A549 (cell line): ENCODE data around the gene LENG8. TPM values are rescaled to one million over a fixed set of nuclear protein-coding genes. Genes with fewer than 3 reads are reported as not detected.

Experiments
- ATAC-seq, 2 experiments: fragments of 200-7000 bp in 1 of 2; fragments of >200 bp in 1 of 2; cut with Nextera tagmentation in 1 of 2; cut with Tn5 transposase in 1 of 2; 3 replicates each; pipeline versions ENCODE4 v1.8.0 to v1.9.1; 2018 to 2020; ENCODE audit warnings: mild to moderate bottlenecking in 1 of 2, moderate library complexity in 1 of 2
- CTCF ChIA-PET: fragments of 300-600 bp; sonication (Branson Sonifier 250); formaldehyde crosslinking; extraction: SDS; loops from one replicate; lab custom pipeline; 2021; ENCODE audit warnings: antibody characterized with exemption, inconsistent platforms; lab: Yijun Ruan, JAX
- POLR2A ChIA-PET: fragments of 350-600 bp; formaldehyde crosslinking; extraction: SDS; loops from one replicate; lab custom pipeline; 2021; ENCODE audit warnings: antibody characterized with exemption, inconsistent platforms; lab: Yijun Ruan, JAX
- DNase-seq, 2 experiments: peaks; one replicate each; pipeline versions ENCODE4 v3.0.0 to v3.0.0-alpha.2; 2011 to 2016; ENCODE audit warnings: low read depth in 1 of 2, low spot score in 1 of 2
- FAIRE-seq: peaks from 2 replicates; lab custom pipeline; 2011; peaks lifted over from hg19 to GRCh38; lab: Jason Lieb, UNC
- H3K27ac ChIP-seq, 2 experiments: fragments of >200 bp; sonication (Bioruptor Twin); formaldehyde crosslinking; 3 replicates each; pipeline ENCODE4 v1.5.1; 2016 to 2017
- H3K4me1 ChIP-seq: fragments of >200 bp; sonication (Bioruptor Twin); formaldehyde crosslinking; 3 replicates; pipeline ENCODE4 v1.6.1; 2016
- H3K4me2 ChIP-seq: fragments of >200 bp; sonication (Bioruptor Twin); formaldehyde crosslinking; 3 replicates; pipeline ENCODE4 v1.6.1; 2016
- H3K4me3 ChIP-seq: fragments of >200 bp; sonication (Bioruptor Twin); formaldehyde crosslinking; 3 replicates; pipeline ENCODE4 v1.5.1; 2016
- H3K9me3 ChIP-seq: fragments of >200 bp; sonication (Bioruptor Twin); formaldehyde crosslinking; 3 replicates; pipeline ENCODE4 v1.6.1; 2016
- CBX8 ChIP-seq: fragments of 200-600 bp; sonication (generic); IDR thresholded peaks from 2 replicates; pipeline ENCODE4 v1.6.1; 2016
- CEBPB ChIP-seq, 2 experiments: fragments of >200 bp in 1 of 2; sonication (Bioruptor Twin) in 1 of 2; formaldehyde crosslinking in 1 of 2; IDR thresholded peaks; 2 replicates each; pipeline ENCODE4 v1.6.1; 2012 to 2016
- CHD2 ChIP-seq: fragments of 150-350 bp; IDR thresholded peaks from 2 replicates; pipeline ENCODE4 v1.6.1; 2014; ENCODE audit warnings: low read length; ENCODE audit not compliant: partially characterized antibody
- CHD4 ChIP-seq: fragments of 200-600 bp; sonication (generic); IDR thresholded peaks from 2 replicates; pipeline ENCODE4 v1.6.1; 2016; ENCODE audit warnings: antibody characterized with exemption, mild to moderate bottlenecking, borderline replicate concordance
- E2F6 ChIP-seq: IDR thresholded peaks from 2 replicates; pipeline ENCODE4 v1.6.1; 2012; ENCODE audit warnings: low read depth, borderline replicate concordance
- EHF ChIP-seq: fragments of 250-450 bp; sonication (Bioruptor Pico); IDR thresholded peaks from 2 replicates; pipeline ENCODE4 v1.5.0; 2020; ENCODE audit warnings: mild to moderate bottlenecking
- EHMT2 ChIP-seq: fragments of 200-600 bp; sonication (generic); IDR thresholded peaks from 2 replicates; pipeline ENCODE4 v1.6.1; 2016; ENCODE audit warnings: antibody characterized with exemption, low read depth, mild to moderate bottlenecking, moderate library complexity
- ESRRA ChIP-seq: fragments of 150-350 bp; IDR thresholded peaks from 2 replicates; pipeline ENCODE4 v1.6.1; 2014; ENCODE audit warnings: mild to moderate bottlenecking, low read length, borderline replicate concordance
- FOSL2 ChIP-seq, 2 experiments: fragments of 450-650 bp in 1 of 2; fragments of >200 bp in 1 of 2; sonication (Bioruptor Twin) in 1 of 2; formaldehyde crosslinking; IDR thresholded peaks; 2 replicates each; pipeline versions ENCODE4 v1.5.0 to v1.6.1; 2016 to 2020; ENCODE audit warnings: mild to moderate bottlenecking in 1 of 2, moderate library complexity in 1 of 2
- HEYL ChIP-seq: fragments of 250-450 bp; sonication (Bioruptor Pico); IDR thresholded peaks from 2 replicates; pipeline ENCODE4 v1.8.0; 2021; ENCODE audit warnings: mild to moderate bottlenecking, moderate library complexity
- KDM1A ChIP-seq: fragments of 200-600 bp; sonication (generic); IDR thresholded peaks from 2 replicates; pipeline ENCODE4 v1.6.1; 2016; ENCODE audit warnings: low read depth, mild to moderate bottlenecking
- MAFK ChIP-seq: fragments of 450-650 bp; IDR thresholded peaks from 2 replicates; pipeline ENCODE4 v1.6.1; 2014; ENCODE audit not compliant: partially characterized antibody
- MAZ ChIP-seq: fragments of 150-350 bp; IDR thresholded peaks from 2 replicates; pipeline ENCODE4 v1.6.1; 2014; ENCODE audit warnings: antibody characterized with exemption, low read depth, low read length, borderline replicate concordance
- NPAS2 ChIP-seq: fragments of 250-450 bp; sonication (Bioruptor Pico); IDR thresholded peaks from 2 replicates; pipeline ENCODE4 v1.8.0; 2022; ENCODE audit warnings: mild to moderate bottlenecking, moderate library complexity, borderline replicate concordance
- NR3C1 ChIP-seq: fragments of >200 bp; sonication (Bioruptor Twin); formaldehyde crosslinking; IDR thresholded peaks from 3 replicates; pipeline ENCODE4 v1.6.1; 2017
- RAD21 ChIP-seq, 2 experiments: fragments of >200 bp in 1 of 2; sonication (Bioruptor Twin) in 1 of 2; formaldehyde crosslinking in 1 of 2; IDR thresholded peaks in 1 of 2; conservative IDR thresholded peaks in 1 of 2; 2 replicates in 1 of 2; 3 replicates in 1 of 2; pipeline ENCODE4 v1.6.1; 2012 to 2018; ENCODE audit warnings: inconsistent platforms in 1 of 2
- RNF2 ChIP-seq: fragments of 200-600 bp; sonication (generic); IDR thresholded peaks from 2 replicates; pipeline ENCODE4 v1.6.1; 2016; ENCODE audit warnings: low read depth, mild to moderate bottlenecking, antibody characterized with exemption, moderate library complexity, borderline replicate concordance
- SMC3 ChIP-seq: fragments of >200 bp; sonication (Bioruptor Twin); formaldehyde crosslinking; IDR thresholded peaks from 3 replicates; pipeline ENCODE4 v1.6.1; 2018; ENCODE audit warnings: inconsistent platforms
- SREBF2 ChIP-seq: fragments of 450-650 bp; IDR thresholded peaks from 2 replicates; pipeline ENCODE4 v1.6.1; 2014; ENCODE audit warnings: mild to moderate bottlenecking, moderate library complexity
- ZC3H11A ChIP-seq: fragments of 450-650 bp; IDR thresholded peaks from 2 replicates; pipeline ENCODE4 v1.6.1; 2014; ENCODE audit warnings: antibody characterized with exemption, mild to moderate bottlenecking
- ZFP36 ChIP-seq: fragments of 450-650 bp; IDR thresholded peaks from 2 replicates; pipeline ENCODE4 v1.6.1; 2014; ENCODE audit warnings: borderline replicate concordance; ENCODE audit not compliant: partially characterized antibody
- ZNF302 ChIP-seq: fragments of 250-450 bp; sonication (Bioruptor Pico); IDR thresholded peaks from 2 replicates; pipeline ENCODE4 v1.9.0; 2021; ENCODE audit warnings: inconsistent platforms, mild to moderate bottlenecking, moderate library complexity
- whole genome bisulfite sequencing: methylation state at CpG from one replicate; pipeline ENCODE4 v1.1.6; 2017; ENCODE audit errors: missing lambda C conversion rate; 5-methylcytosine and 5-hydroxymethylcytosine counted together
- polyA plus RNA-seq, 4 experiments: library from polyadenylated mRNA; depleted of rRNA in 3 of 4; stranded (reverse); fragments of >200 nt; fragmentation: RNase III in 1 of 4; extraction: RNeasy Plus Mini Kit Qiagen cat#74134 plus additional on column Dnase treatment in 1 of 4; gene quantifications; 2 replicates in 3 of 4; 3 replicates in 1 of 4; pipeline ENCODE4 v1.2.3, GENCODE V29; 2011 to 2017
- TF ChIP-seq, protein P1 (sequence below): fragments of >200 bp; sonication (Bioruptor Twin); formaldehyde crosslinking; IDR thresholded peaks from 3 replicates; pipeline ENCODE4 v1.5.1; 2016
- TF ChIP-seq, protein P2 (sequence below): fragments of 250-450 bp; sonication (Bioruptor Pico); IDR thresholded peaks from 2 replicates; pipeline ENCODE4 v1.5.0; 2021; ENCODE audit warnings: mild to moderate bottlenecking, moderate library complexity, borderline replicate concordance
- TF ChIP-seq, protein P3 (sequence below): fragments of >200 bp; sonication (Bioruptor Twin); formaldehyde crosslinking; IDR thresholded peaks from 3 replicates; pipeline ENCODE4 v1.6.1; 2016

The LENG8 gene
- polyA plus RNA-seq, 2 of the 4 experiments (the other 2 are of a cell fraction) = 30.6 to 140 TPM

DNA sequence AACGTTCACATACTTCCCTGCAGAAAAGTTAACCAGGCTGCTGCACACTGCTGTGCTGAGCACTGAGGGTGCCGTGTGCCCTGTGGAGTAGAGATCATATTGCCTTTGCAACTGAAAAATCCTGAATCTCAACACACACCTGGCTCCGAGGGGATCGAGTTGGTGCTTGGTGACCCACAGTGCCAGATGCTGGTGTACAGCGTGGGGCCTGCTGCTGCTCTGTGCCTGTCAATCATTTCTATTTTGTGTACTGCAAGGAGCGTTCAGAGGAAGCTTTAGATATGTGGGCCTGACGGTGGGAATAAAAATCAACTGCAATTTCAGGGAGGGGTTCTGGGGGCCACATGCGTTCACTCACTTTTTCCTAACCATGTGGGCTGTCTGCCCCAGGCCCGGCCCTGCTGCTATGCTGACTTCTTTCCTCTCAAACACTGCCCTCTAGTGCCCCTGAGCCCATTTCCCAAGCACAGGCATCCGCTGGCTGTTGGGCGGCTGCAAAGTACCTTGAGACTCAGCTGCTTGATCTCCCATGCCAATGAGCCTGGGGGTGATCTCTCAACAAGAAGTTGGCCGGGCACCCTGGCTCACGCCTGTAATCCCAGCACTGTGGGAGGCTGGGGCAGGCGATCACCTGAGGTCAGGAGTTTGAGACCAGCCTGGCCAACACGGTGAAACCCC, 9.7 kb upstream of the LENG8 start:
- CTCF ChIA-PET = interaction anchor here (0.8 to 5.1 kb wide), 16 partner anchors 9 to 115 kb away, joined by 3 to 39 read pairs (median 4); partner anchors contain the start of genes LENG8 and LENG9
- FAIRE-seq (no peak), ATAC-seq (peak; percentile 89 to 95), DNase-seq (peak; percentile 64 to 69)
- no peaks in the 10 kb centered on the region for H3K9me3 ChIP-seq
- H3K4me1 ChIP-seq = no peaks in the 10 kb centered on the region
- 77% methylated on average over 12 of the region's 15 CpGs for WGBS
- TF ChIP-seq RAD21 (conservative IDR thresholded peaks at IDR 0.05 in 1 of 2, IDR thresholded peaks at IDR 0.05 in 1 of 2) = peak in 1 of 2 experiments; percentile 51; a peak in 2 of 5 replicates
- 0 out of 4 replicates have a peak, but pooled peaks of 1 of the 2 experiments have one; percentile 10 for TF ChIP-seq CEBPB (IDR thresholded peaks at IDR 0.05)
- TF ChIP-seq, protein P1, sequence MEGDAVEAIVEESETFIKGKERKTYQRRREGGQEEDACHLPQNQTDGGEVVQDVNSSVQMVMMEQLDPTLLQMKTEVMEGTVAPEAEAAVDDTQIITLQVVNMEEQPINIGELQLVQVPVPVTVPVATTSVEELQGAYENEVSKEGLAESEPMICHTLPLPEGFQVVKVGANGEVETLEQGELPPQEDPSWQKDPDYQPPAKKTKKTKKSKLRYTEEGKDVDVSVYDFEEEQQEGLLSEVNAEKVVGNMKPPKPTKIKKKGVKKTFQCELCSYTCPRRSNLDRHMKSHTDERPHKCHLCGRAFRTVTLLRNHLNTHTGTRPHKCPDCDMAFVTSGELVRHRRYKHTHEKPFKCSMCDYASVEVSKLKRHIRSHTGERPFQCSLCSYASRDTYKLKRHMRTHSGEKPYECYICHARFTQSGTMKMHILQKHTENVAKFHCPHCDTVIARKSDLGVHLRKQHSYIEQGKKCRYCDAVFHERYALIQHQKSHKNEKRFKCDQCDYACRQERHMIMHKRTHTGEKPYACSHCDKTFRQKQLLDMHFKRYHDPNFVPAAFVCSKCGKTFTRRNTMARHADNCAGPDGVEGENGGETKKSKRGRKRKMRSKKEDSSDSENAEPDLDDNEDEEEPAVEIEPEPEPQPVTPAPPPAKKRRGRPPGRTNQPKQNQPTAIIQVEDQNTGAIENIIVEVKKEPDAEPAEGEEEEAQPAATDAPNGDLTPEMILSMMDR = peak; percentile 51
- TF ChIP-seq EHMT2 = no peak
- no peak for TF ChIP-seq NR3C1
- TF ChIP-seq SMC3 = 0 out of 3 replicates have a peak, but pooled peaks have one; percentile 10
- TF ChIP-seq CBX8 = no peak
- TF ChIP-seq CHD2 = no peak
- no peak for TF ChIP-seq MAFK
- TF ChIP-seq CHD4 = no peak
- no peak for TF ChIP-seq ESRRA
- TF ChIP-seq, protein P2, sequence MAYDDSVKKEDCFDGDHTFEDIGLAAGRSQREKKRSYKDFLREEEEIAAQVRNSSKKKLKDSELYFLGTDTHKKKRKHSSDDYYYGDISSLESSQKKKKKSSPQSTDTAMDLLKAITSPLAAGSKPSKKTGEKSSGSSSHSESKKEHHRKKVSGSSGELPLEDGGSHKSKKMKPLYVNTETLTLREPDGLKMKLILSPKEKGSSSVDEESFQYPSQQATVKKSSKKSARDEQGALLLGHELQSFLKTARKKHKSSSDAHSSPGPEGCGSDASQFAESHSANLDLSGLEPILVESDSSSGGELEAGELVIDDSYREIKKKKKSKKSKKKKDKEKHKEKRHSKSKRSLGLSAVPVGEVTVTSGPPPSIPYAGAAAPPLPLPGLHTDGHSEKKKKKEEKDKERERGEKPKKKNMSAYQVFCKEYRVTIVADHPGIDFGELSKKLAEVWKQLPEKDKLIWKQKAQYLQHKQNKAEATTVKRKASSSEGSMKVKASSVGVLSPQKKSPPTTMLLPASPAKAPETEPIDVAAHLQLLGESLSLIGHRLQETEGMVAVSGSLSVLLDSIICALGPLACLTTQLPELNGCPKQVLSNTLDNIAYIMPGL (CRISPR knock-in tag) = no peak
- no peak for TF ChIP-seq HEYL (CRISPR knock-in tag)
- TF ChIP-seq, protein P3, sequence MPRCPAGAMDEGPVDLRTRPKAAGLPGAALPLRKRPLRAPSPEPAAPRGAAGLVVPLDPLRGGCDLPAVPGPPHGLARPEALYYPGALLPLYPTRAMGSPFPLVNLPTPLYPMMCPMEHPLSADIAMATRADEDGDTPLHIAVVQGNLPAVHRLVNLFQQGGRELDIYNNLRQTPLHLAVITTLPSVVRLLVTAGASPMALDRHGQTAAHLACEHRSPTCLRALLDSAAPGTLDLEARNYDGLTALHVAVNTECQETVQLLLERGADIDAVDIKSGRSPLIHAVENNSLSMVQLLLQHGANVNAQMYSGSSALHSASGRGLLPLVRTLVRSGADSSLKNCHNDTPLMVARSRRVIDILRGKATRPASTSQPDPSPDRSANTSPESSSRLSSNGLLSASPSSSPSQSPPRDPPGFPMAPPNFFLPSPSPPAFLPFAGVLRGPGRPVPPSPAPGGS = no peak
- no peak for TF ChIP-seq SREBF2
- no peak for TF ChIP-seq E2F6
- no peak for TF ChIP-seq ZFP36
- TF ChIP-seq ZNF302 = no peak
- TF ChIP-seq ZC3H11A = no peak
- no peak for TF ChIP-seq RNF2
- TF ChIP-seq EHF = no peak
- no peak for TF ChIP-seq KDM1A
- no peak for TF ChIP-seq FOSL2 (IDR thresholded peaks at IDR 0.05)
- no peak for TF ChIP-seq FOSL2 (CRISPR knock-in tag; IDR thresholded peaks at IDR 0.05)
- TF ChIP-seq NPAS2 (CRISPR knock-in tag) = no peak
- TF ChIP-seq MAZ = no peak
- H3K27ac ChIP-seq = no peak overlapping the region
- POLR2A ChIA-PET = interaction anchor here (0.7 to 2.9 kb wide), 4 partner anchors 9 to 24 kb away, joined by 3 to 18 read pairs (median 4); partner anchors contain the start of genes LENG8 and LENG9
- no peak overlapping the region for H3K4me3 ChIP-seq
- no peak overlapping the region for H3K4me2 ChIP-seq
